Transverse colon (tissue), 4 donors: ENCODE results near the gene KCNH6.

Source experiments
- EP300 ChIP-seq: sonication (generic); formaldehyde crosslinking; IDR thresholded peaks from one replicate; pipeline ENCODE4 v1.6.1; 2017; ENCODE audit warnings: antibody characterized with exemption, low read depth
- POLR2A ChIP-seq: fragments of 450-650 bp; IDR thresholded peaks from one replicate; pipeline ENCODE4 v1.6.1; 2016; ENCODE audit warnings: antibody characterized with exemption, mild to moderate bottlenecking, moderate library complexity
- POLR2AphosphoS5 ChIP-seq, 3 donors: sonication (generic); formaldehyde crosslinking; IDR thresholded peaks; one replicate each; pipeline ENCODE4 v1.6.1; 2016; ENCODE audit warnings: antibody characterized with exemption in 3 of 3
- TF ChIP-seq, protein P1 (sequence below), 5 experiments: fragments of 200-600 bp in 3 of 5; fragments of 450-650 bp in 2 of 5; sonication (generic) in 3 of 5; IDR thresholded peaks; 1 replicate in 2 of 5; 2 replicates in 3 of 5; pipeline ENCODE4 v1.5.1; 2016 to 2017; ENCODE audit warnings: antibody characterized with exemption in 5 of 5, inconsistent platforms in 3 of 5, mild to moderate bottlenecking in 2 of 5, moderate library complexity in 1 of 5

DNA sequence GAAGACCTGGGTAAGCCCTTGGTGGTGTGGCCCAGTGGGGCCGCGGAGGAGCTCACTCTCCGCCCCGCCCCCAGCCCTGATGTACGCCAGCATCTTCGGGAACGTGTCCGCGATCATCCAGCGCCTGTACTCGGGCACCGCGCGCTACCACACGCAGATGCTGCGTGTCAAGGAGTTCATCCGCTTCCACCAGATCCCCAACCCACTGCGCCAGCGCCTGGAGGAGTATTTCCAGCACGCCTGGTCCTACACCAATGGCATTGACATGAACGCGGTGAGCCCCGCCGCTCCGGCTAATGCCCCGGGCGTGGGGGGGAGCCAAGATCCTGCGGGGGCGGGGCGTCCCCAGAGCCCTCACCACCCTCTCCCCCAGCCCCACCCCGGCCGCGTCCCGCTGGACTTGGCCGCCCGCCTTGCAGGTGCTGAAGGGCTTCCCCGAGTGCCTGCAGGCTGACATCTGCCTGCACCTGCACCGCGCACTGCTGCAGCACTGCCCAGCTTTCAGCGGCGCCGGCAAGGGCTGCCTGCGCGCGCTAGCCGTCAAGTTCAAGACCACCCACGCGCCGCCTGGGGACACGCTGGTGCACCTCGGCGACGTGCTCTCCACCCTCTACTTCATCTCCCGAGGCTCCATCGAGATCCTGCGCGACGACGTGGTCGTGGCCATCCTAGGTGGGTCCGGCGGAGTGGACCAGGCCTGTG is 15.0 kb downstream of the KCNH6 start:
- TF ChIP-seq, protein P1, sequence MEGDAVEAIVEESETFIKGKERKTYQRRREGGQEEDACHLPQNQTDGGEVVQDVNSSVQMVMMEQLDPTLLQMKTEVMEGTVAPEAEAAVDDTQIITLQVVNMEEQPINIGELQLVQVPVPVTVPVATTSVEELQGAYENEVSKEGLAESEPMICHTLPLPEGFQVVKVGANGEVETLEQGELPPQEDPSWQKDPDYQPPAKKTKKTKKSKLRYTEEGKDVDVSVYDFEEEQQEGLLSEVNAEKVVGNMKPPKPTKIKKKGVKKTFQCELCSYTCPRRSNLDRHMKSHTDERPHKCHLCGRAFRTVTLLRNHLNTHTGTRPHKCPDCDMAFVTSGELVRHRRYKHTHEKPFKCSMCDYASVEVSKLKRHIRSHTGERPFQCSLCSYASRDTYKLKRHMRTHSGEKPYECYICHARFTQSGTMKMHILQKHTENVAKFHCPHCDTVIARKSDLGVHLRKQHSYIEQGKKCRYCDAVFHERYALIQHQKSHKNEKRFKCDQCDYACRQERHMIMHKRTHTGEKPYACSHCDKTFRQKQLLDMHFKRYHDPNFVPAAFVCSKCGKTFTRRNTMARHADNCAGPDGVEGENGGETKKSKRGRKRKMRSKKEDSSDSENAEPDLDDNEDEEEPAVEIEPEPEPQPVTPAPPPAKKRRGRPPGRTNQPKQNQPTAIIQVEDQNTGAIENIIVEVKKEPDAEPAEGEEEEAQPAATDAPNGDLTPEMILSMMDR (IDR thresholded peaks at IDR 0.05): no peak
- TF ChIP-seq POLR2A (no peak), EP300 (no peak), POLR2AphosphoS5 (IDR thresholded peaks at IDR 0.05) (no peak)
